GM18508 (cell line): Measurements from ENCODE around the gene CBARP.

Experiments
- ATAC-seq: cut with Tn5 transposase; IDR thresholded peaks from one replicate; pipeline ENCODE4 v1.9.1; 2021; ENCODE audit warnings: moderate number of reproducible peaks; ENCODE audit not compliant: insufficient read depth, unreplicated experiment

Gene CBARP

GRCh38 chr19:1275976-1276627 lies 38.3 kb upstream of the CBARP start:
- ATAC-seq, result no peak

GRCh38 chr19:1275260-1275975 lies 37.6 kb upstream of the CBARP start, which contains the start of gene FAM174C:
FAM174C (plus strand) TSS chr19:1275530; CDS start chr19:1275550, 20 bp downstream.
- ATAC-seq, result no peak

GRCh38 chr19:1274852-1275259 lies 37.1 kb upstream of the CBARP start:
- no peak for ATAC-seq

GRCh38 chr19:1274081-1274851 lies 36.5 kb upstream of the CBARP start:
- no peak for ATAC-seq

- ATAC-seq, result no peak
These were observed 35.6 kb upstream of the CBARP start for GRCh38 chr19:1273263-1274041.

GRCh38 chr19:1272423-1273262 lies 34.8 kb upstream of the CBARP start:
- ATAC-seq, result no peak

- ATAC-seq, result no peak
These were observed 34.0 kb upstream of the CBARP start for GRCh38 chr19:1271528-1272422.

GRCh38 chr19:1270854-1271527 lies 33.2 kb upstream of the CBARP start:
- no peak for ATAC-seq

GRCh38 chr19:1270213-1270853 lies 32.5 kb upstream of the CBARP start:
- no peak for ATAC-seq

- no peak for ATAC-seq
These were observed 31.8 kb upstream of the CBARP start for GRCh38 chr19:1269478-1270212.

GRCh38 chr19:1269065-1269477 lies 31.3 kb upstream of the CBARP start, which contains the start of gene CIRBP:
CIRBP (plus strand) TSS chr19:1269332; CDS start chr19:1270934, 1,602 bp downstream.
- no peak for ATAC-seq

GRCh38 chr19:1268226-1269064 lies 30.6 kb upstream of the CBARP start:
- no peak for ATAC-seq

GRCh38 chr19:1267477-1268225 lies 29.8 kb upstream of the CBARP start:
- no peak for ATAC-seq

- no peak for ATAC-seq
These were observed 29.2 kb upstream of the CBARP start for GRCh38 chr19:1266916-1267476.
